NCI-H1417 treated with DMSO at 0.1 percent for 48 hours (cell line): ENCODE data around the gene PKP1.

Source experiments
- DNase-seq: peaks from one replicate; lab custom pipeline; 2025; lab: John Stamatoyannopoulos, UW

PKP1 gene

DNA sequence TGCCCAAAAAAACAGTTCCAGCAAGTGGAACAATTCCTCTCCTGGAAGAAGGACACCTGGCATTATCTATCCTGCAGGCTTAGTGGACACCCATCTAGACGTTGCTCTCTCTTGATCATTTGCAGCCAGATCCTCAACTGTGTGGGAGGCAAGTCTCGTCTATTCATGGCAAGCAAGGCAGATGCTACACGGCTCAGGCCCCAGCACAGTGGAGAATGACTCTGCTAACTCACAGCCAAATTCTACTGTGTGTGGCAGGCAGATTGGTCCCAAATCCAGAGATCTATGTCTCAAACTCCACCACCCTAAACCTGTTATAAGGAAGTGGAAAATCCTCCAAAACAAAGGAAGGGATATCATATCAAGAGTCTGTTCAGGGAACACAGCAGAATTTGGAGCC, 87.2 kb downstream of the PKP1 start:
- no peak for DNase-seq

GRCh38 chr1:201371276-201371675, 88.0 kb downstream of the PKP1 start:
- DNase-seq: no peak

DNA sequence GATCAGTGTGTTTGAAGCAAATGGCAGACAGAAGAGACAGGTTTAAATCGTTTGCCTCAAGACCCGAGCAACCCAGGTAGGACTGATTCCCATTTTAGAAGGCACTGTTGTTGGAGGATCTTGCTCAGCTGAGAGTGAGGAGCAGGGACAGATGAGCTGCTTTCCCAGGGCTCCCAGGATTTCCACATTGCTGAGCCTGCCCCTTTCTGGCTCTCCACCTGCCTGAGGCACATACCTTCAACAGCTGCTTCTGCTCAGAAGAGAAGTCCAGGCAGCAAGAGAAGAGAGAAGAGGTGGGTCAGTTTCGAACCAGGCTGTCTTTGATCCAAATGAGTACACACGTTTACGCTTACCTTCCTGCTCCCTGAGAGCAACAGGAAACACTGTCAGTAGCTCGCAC, 88.5 kb downstream of the PKP1 start:
- DNase-seq: no peak

GRCh38 chr1:201374364-201374763, 91.1 kb downstream of the PKP1 start:
- DNase-seq: peak; percentile 44

DNA sequence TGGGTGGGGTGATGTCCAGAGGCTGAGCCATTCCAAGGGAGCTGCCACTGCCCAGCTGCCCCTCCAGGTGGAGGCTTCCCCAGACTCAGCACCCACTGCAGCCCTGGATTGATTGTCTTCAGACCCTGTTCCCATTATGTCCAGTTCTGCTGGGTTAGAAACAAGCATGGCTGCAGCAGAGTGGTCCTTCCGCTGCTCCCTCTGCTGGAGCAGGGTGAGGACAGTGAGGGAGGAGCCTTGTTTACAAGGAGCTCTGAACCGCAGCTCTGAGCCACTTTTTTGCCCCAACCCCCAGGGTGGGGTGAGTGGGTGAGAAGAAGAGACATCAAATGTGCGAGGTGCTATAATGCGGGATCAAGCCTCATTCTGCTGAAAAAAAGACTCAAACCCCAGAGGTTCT, 91.9 kb downstream of the PKP1 start:
- no peak for DNase-seq

DNA sequence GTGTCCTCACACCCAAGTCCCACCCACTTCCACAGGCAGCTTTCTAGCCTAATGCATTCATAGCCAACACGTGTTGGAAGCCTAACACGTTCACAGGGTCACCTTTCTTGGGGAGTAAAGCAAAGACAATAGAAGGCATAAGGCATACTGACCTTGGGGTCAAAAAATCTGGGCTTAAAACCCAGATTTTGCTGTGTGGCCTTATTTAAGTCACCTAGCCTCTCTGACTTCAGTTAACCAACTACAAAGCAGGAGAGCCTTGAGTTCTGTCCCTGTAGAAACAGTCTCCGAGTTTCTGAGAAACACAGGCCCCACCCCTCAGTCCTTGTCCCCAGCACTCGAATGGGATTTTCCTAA, 92.8 kb downstream of the PKP1 start:
- no peak for DNase-seq

- DNase-seq: no peak
These were observed 93.4 kb downstream of the PKP1 start for GRCh38 chr1:201376464-201377374.

- no peak for DNase-seq
These were observed 94.3 kb downstream of the PKP1 start, which contains the start of gene TNNT2 for GRCh38 chr1:201377611-201378092. TSS of gene TNNT2 (minus strand) at chr1:201377680. CDS start at chr1:201373254, 4,426 bp downstream.

DNA sequence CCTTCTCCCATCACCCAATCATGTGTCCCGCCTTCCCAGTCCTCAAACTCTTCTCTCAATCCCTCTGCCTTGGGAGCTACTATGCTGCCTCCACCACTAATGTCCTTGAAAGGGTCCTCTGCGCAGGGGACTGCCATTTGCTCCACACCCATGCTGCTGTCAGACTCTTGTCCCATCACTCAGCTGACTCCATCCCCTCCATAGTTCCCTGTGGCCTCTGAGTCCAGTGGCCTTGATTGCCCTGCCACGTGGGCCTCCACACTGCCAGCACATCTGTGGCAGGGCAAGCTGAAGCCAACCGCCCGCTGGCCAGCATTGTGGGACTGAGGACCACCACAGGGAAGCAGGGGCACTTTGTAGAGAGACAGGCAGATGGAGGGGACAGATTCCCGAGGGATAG, 95.5 kb downstream of the PKP1 start:
- DNase-seq: no peak

- no peak for DNase-seq
These were observed 96.5 kb downstream of the PKP1 start for GRCh38 chr1:201379733-201380242.

DNA sequence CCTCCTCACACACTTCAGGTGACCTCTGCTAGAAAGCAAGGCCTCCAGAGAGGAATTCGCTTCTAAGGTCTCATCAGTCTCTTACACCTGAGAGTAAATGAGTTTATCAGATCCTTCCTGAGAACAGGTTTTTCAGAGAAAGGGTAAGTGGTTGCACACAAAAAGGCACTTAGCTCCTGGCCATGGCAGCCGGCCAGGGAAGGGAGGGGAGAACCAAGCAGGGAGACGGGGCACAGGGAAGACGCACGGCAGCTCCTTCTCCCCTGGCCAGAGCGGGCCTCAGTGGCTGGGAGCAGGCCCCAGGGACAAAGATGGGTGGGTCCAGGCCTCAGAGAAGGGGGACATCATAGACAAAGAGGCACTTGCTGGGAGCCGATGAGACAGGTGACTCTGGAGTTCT, 97.8 kb downstream of the PKP1 start:
- no peak for DNase-seq
